Cerebellar nuclear complex (tissue), 1 donor: ENCODE data around the gene HSPB7.
"Not testable (repeated sequence)": the region's sequence is repeated elsewhere in the genome, so short reads cannot be mapped to it uniquely, and the experiment has no call there.

Experiments
- DNase-seq, 2 experiments: peaks; one replicate each; lab custom pipeline; 2025; lab: John Stamatoyannopoulos, UW

HSPB7 gene

DNA sequence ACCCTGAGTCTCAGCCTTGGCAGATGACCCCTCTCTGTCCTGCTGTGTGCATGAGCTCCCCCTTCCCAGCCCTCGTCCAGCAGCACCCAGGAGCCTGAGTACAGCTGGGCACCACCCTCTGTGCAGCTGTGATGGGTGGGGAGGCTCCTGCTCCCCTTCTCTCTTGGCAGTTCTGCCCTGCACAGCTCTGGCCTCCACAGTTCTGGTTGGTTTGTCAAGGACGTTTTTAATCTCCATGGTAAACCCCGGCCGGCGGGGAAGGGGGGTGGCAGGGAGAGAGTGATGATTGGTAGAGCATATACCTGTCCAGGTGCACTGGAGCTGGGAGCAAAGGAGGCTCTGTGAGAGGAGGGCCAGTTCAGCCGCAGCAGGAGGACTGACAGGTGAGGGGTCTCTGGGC is 3.8 kb upstream of the HSPB7 start, which contains the start of gene CLCNKA:
TSS of gene CLCNKA (plus strand) at position 356 of the 400 bp plus-strand sequence. CDS start 584 bp downstream, outside the sequence.
- DNase-seq = no peak

DNA sequence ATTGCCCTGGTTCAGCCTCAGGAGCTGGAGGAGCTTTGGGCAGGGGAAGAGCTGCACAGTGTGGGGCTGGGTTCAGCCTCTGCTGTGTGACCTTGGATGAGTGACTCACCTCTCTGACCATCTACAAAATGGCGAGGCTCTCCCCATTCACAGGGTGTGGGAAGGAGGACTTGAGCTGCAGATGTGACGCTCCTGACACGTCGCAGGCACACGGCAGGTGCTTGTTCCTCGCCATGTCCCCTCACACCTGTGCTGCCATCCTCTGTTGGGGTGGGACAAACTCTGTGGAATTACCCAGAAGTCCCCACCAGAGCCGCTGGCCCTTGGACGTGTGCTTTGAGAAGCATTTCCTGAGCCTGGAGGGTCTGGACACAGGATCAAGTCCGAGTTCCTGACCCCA is 3.0 kb upstream of the HSPB7 start:
- not testable (repeated sequence) for DNase-seq

DNA sequence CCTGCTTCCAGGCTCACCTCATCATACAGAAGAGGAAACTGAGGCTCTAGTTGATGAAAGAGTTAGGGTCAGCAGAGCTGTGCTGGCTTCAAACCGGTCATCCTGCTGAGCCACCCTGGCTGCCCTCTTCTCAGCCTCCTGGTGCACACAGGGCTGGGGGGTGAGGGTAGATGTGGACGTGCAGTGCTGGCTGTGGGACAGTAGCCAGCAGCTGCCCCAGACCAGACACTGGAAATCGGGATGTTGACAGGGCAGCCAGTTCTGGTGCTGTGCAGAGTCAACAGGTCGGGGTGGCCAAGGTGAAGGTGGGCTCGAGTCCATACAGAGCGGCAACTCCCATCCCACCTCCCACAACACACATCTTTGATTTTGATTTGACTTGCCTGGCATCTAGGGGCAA is 2.5 kb upstream of the HSPB7 start:
- no peak for DNase-seq

DNA sequence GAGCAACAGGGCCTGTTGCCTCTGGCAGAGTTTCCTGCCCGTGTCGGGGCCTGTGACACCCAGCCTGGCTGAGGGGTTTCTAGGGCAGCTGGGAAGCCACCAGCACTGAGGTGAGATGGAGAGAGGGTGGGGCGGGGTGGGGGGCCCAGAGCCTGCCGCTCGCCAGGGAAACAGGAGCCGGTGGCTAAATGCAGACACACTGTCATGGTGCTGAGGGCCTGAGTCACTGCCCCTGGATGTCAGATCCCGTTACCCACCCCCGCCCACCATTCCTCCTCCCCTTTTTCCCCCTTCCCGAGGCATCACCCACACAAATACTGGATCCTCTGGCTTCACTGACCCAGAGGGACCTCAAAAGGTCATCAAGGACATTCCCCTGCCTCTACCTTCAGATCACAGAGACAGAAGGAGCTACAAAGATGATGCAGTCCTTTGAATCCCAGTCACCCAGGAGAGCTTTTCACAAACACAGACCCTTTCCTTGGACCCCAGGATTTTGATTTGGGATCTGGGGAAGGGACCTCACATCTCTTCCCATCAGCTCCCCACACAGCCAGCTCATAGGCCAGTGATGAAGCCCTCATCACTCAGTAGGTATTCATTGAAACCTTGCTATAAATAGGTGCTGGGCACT is 1.9 kb upstream of the HSPB7 start:
- DNase-seq = no peak

DNA sequence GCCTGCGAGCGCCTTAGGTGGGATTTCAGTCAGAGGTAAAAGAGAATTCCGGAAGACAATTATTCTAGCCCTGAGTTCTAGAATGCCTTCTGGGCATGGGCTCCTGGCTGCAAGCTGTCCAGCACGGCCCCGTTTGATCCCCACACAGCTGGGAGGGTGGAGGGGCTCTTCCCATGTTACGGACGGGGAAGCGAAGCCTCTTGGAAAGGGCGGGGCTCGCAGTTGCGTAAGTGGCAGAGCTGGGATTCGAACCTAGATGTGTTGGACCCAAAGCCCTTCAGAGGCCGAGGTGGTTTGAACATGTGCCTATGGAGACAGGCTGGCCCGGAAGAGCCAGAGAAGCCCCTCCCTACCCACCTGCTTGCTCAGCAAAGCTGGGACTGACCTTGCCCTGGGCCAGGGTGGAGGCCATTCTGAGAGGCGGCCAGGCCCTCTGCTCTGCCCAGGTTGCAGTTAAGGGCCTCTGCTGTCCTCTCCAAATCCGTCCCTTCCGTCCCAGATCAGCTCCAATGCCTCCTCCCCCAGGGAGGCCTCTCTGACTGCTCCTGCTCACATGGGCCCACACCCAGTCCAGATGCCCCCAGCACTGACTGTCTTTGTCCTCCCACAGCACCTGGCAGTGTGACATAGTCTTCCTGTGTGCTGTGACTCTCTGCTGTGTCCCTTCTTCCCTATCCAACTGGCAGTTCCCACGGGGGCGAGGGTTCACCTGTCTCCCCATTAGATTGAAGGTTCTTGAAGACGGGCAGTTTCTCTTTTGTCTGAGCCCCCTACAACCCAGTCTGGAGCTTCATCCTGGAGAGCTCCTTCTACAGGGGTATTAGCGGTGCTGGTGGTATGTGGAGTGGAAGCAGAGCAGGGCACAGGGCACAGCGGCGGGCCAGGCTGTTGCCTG is 1.2 kb upstream of the HSPB7 start:
- DNase-seq = no peak

DNA sequence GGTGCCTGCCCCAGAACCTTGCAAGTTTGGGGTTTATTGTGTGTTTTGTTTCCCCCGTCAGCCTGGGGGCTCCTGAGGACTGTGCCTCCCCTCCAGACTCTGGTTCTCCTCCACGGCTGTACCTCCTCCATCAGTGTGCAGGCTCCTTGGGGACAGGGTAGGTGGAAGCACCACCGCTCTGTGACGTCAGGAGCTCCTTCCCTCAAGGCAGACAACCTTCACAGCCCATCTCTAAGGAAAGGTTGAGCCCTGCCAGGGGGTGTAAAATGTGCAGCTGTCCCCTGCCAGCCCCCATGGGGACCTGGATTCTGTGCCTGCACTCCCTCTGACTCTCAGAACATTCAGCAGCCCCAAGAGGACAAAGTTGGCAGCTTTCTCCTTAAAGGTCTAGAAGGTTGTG is 465 bp upstream of the HSPB7 start:
- DNase-seq = no peak

DNA sequence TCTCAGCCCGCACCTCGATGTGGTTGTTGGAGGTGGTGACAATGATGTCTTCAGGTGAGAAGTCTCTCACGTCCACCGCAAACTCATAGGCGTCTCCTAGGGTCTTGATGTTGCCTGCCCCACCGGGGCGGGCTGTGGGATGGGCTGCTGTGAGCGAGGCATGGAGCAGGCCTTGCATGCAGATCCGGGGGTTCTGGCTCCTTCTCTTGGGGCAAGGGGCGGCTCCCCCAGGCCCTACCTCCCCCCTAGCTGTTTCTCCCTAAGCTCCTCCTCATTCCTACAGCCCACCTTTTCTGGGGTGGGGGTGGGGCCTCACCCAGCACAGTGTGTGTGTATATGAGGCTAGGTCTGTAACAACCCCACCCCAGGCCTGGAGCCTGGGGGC is 775 bp downstream of the HSPB7 start:
- DNase-seq = no peak

DNA sequence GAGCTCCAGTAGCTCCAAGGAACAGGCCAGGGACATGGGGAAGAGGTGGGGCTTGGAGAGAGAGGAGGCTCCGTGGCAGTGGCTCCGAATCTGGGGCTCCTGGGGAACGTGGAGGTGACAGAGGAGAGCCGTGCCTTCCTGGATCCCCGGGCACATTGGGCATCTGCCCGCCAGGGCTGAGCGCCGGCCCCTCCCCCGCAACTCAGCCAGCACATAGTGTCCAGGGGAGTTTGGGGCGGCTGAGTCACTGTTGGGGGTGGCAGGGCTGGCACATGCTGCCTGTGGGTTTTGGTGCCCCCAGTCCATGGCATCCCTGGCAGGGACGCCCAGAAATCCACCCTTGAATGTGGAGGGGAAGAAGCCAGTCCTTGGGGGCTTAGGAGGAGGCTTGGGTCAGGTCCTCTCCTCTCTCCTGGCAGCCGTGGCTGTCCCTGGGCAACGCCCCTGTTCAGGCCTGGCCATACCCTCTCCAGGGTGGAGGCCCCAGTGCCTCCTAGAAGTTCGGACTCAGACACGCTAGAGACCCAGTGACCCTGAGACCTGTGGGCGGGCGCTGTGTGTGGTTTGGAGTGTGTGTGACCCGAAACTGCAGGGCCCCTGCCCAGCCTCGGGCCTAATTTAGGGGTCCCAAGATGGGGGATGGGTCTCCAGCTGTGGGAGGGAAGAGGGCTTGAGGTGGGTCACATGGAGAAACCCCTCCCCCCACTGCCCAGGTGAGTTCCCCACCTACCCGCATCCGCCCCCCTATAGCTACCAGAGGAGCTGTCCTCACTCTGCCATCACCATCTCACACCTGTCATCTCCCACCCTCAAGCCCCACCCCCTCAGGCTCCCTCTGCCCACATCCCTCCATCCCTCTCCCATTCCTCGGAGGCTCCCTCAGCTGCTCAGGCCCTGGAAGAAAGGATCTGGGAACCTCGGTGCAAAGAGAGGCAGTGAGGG is 1.6 kb downstream of the HSPB7 start:
- DNase-seq = no peak

DNA sequence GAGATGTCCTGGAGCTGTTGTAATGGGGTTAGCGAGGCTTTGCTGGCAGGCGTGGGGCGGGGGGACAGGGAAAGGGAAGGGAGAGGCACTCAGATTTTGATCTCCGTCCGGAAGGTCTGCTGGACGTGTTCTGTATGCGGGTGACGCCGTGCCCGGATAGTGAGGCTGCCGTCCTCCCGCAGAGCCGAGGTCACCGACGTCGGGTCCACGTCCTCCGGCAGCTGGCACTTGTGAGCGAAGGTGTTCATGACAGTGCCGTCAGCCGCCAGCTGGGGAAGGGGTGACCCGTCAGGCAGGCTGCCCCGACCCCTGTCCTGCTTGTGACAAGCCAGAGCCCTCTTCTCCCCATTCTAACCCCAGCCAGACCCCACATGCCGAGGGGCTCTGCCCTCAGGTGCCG is 2.4 kb downstream of the HSPB7 start:
- no peak for DNase-seq

DNA sequence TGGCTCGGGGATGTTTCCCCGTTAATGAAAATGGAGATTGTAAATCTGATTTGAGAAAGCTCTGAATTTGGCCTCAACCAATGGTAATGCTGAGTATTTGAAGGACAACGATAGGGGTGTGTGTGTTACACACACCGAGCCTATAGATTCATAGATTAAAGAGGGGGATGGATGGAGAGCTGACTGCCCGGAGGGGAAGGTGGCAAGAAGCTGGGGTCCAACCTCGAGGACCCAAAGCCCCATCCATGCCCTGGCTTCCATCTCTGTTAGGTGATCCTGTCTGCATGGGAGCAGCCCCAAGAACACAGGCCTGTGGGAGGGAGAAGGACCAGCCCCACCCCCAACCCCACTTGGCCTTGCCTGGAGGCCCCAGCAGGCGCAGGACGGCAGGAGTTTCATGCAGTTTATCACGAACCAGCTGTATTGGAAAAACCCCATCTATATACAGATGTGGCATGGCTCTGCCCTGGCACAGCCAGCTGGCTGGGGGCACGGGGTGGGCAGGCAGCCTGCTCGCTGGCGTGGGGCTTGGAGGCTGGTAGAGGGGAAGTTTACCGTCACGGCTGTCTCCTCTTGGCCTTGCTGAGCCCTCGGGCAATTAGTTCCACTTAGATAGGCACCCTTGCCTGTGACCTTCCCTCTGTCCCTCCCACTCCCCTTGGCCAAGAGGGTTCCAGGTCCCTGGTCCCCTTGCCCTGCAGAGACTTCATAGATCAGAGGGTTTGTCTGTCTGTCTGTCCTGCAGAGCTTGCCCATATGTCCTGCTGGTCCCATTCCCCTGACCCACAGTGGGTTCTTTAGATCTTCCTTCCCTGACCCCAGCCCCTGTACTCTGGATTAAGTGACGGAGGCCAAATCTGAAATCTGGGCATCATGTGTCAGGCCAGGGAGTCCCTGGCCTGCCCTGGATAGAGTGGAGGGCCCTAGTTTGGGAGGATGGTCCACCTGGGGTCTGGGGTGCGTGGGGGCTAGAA is 3.0 kb downstream of the HSPB7 start:
- DNase-seq = no peak

DNA sequence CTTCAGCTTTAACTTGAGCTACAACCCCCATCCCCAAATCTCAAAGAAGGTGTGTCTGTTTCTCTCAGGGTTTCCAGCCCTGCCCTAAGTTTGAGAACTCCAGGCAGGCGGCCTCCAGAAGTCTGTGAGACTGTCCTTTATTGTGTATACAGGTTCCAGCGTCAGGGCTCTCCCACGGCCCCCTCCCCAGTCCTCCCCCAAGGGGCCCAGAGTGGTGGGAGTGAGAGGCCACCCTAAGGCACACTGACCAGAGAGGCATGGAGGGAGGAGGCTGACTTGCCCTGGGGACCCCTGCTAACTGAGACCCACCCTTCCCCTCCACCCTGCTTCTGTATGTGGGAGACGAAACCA is 4.0 kb downstream of the HSPB7 start:
- DNase-seq = no peak

DNA sequence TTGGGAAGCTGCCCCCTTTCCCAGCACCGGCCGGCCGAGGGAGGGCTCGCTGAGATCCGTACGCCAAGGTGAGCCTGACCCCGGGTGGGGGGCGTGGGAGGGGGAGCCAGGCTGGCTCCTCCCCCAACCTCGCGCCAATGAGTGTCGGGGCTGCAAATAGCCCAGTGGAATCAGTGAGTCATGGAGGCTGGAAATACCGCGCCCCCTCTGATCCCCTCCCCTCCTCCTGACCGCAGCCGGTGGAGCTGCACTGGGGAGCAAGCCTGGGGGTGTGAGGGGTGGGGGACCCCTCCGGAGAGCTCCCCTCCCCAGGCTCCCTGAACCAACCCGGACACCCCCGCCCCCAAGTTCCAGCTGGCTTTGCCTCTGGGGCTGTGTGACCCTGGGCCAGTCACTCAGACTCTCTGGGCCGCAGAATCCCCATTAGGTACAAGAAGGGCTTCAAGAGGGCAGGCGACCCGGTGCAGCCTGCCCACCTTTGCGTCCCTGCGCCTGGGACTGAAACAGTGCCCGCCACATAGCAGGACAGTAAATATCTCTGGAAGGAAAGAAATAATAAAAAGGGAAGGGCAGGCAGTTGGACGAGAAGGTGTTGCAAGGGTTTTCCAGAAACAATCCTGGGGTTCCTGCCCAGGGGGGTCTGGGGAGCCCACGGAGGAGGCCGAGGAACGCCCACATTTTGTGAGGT is 4.5 kb downstream of the HSPB7 start:
- DNase-seq = no peak

DNA sequence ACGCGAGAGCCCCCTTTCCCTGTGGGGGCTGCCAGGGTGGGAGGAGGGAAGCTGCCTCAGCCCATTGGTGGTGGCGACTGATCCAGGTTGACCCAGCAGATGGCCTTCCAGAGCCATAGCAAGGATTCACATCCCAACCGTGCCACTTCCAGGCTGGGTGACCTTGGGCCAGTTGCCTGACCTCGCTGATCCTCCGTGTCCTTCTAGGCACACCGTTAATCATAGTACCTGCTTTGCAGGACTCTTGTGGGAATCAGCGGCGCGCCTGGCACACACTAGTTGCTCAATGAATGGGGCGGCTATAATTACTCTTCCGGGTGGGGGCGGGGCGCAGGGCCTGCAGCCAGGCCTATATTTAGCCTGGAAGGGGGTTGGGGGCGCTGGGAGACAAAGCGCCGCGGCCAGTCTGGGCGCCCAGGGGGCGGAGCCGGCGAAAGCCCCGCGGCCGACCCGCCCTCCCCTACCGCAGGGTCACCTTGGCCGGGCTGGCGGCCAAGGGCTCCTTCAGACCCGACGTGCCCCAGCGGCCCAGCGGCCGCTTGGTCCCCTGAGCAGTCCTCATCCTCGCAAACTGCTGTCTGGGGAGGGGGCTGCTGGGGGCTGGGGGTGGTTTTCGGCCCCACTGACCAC is 5.1 kb downstream of the HSPB7 start:
- no peak for DNase-seq

DNA sequence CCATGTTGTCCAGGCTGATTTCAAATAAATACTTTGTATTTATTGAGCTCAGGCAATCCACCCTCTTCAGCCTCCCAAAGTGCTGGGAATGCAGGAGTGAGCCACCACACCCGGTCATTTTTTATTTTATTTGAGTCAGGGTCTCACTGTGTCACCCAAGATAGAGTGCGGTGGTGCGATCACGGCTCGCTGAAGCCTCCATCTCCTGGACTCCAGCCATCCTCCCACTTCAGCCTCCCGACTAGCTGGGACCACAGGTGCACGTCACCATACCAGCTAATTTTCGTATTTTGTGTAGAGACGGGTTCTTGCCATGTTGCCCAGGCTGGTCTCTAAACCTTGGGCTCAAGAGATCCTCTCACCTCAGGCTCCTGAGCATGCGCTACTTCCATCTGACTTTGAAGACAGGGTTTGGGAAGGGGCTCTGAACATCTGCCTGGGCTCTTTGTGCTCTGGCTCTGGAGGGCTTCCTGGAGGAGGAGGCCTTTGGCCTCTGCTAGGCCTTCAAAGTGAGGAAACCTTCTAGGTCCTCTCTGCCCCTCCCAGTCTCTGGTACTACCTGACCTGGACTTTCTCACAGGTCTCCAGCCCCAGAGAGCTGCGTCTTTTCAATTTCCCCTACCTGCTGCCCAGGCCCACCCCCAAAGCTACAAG is 5.8 kb downstream of the HSPB7 start:
- DNase-seq = no peak

DNA sequence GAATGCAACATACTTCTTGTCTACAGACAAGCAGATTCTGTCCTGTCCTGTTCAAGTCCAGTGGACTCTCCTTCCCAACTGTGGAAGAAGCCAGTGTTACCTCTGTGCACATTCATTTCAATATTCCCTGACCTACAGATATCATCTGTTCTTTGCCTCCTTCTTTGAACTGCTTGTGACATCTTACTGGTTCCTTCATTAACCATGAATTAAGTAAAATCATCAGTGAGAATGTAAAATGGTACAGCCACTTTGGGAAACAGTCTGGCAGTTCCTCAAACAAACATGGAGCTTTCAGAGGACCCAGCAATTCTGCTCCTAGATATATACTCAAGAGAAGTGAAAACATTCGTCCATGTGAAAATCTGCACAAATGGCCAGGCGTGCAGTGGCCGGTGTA is 7.0 kb downstream of the HSPB7 start:
- DNase-seq = no peak

DNA sequence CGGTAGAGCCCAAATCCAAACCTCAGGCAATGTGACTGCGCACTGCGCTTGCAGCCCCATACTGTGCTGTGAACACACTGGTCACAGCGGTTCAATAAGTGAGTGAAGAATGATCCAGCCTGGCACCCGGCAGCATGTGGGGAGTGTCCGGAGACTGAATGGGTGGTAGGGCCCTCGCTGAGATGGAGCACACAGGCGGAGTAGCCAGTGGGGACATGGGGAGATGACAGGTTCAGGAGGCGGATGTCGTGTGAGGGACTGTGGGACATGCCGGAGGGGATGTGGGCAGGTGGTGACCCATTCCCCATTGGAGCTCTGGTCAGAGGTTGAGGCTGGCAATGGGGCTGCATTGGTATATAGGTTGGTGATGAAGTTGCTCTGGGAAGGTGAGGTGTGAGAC is 8.2 kb downstream of the HSPB7 start:
- DNase-seq = no peak

DNA sequence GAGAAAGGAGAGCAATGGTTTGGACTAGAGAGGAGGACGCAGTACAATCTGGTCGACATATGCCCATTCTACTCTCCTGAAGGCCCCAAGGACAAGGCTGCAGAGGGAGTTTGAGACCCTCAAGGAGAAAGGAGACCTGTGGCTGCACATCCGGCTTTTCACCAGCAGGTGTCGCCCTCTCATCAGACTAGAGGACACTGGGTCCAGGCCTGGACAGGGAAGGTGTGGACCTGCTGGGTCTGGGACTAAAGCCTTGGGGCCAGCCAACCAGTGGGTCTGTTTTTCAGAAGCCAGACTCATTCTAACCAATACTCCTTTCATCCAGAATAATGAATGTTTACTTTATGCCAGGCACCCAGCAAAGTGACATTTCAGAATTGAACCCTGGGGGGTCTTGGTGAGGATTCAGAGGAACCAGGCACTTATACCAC is 8.8 kb downstream of the HSPB7 start:
- DNase-seq = peak; percentile 28 to 80

DNA sequence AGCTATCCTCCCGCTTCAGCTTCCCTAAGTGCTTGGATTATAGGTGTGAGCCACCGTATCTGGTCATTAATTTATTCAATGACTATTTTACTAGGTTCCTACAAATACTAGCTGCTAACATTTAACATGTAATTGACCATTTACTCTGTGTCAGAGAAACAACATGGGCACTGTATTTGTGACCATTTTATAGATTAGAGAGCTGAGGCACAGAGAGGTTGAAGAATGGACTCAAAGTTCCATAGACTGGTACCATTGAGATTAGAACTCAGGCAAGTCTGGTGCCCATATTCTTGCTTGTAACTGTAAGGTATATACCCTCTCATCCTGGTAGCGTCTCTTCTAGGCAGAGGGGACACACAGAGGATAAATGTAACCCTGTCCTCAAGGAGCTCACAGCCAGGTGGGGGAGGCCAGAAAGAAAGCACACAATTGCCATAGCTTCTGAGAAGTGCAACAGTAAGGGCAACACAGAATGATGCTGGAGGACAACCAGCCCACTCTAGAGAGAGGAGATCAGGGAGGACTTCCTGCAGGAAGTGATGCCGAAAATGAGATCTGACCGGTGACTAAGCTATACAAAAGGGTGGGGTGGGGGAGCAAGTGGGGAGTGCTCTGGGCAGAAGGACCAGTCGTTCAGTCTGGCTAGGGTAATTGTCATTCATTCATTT is 10.0 kb downstream of the HSPB7 start:
- no peak for DNase-seq
